ENCODE results near the gene PNPLA5. TPM values are rescaled to one million over a fixed set of nuclear protein-coding genes. Genes with fewer than 3 reads are reported as not detected.

The PNPLA5 gene
- total and polyA plus RNA-seq, 9 of the 15 experiments (the other 6 are each of a cell fraction or from before 2014, with no cell fraction given): not detected

DNA sequence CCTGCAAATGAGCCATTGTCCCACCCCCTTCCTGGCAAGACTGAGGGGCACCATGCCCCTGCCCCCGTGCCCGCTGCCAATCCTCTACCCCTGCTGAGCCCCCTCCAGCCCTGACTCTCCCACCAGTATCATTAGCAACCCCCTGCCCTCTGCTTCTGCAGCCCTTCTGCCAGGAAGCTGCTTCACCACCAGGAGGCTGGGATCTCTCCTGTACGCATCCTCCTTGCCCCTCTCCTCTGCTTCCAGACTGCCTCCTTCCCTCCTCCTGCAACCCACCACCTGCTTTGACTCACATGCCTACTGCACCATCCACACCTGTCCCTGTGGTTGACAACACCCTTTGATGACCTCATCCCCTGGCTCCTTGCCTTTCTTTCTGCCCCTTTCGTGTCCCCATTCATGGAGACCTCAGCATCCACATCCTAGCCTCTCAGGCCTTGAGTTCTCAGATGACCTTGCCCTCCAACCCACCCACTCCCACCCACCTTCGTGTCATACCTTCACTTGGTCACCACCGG is 18.4 kb upstream of the PNPLA5 start:
- no peak for FAIRE-seq
- Histone ChIP-seq H3K36me3 (ENCODE audit: control insufficient read depth, insufficient read depth, low read length) (no peaks in the 10 kb centered on the region), H3K27ac (ENCODE audit: extremely low read depth, low read depth, low read length) (no peak overlapping the region), H3K4me3 (no peak overlapping the region), H2AFZ (ENCODE audit: low read depth, low read length) (no peak overlapping the region), H4K20me1 (replicated peaks; ENCODE audit: control insufficient read depth, insufficient read depth, low read length) (no peaks in the 10 kb centered on the region), H3K9ac (ENCODE audit: insufficient read depth in 1 of 2, low read depth in 2 of 2, low read length in 2 of 2) (no peak overlapping the region), H3K79me2 (ENCODE audit: control insufficient read depth, insufficient read depth, low read length) (no peaks in the 10 kb centered on the region), H3K27me3 (ENCODE audit: control insufficient read depth in 2 of 2, insufficient read depth in 2 of 2, low read length in 2 of 2) (peaks cover 0 to 9% of the 10 kb centered on the region in 2 experiments; a peak in 1 of 5 replicates), H3K9me1 (ENCODE audit: control insufficient read depth, insufficient read depth, low read length) (no peaks in the 10 kb centered on the region), H3K9me3 (replicated peaks; ENCODE audit: control insufficient read depth, insufficient read depth, low read depth, low read length) (no peaks in the 10 kb centered on the region), H3K4me1 (replicated peaks in 1 of 2; ENCODE audit: control insufficient read depth in 2 of 2, insufficient read depth in 2 of 2, low read length in 2 of 2) (no peaks in the 10 kb centered on the region; a peak in 1 of 5 replicates), H3K4me2 (ENCODE audit: insufficient read depth, low read length) (no peak overlapping the region)
- no peak for DNase-seq (ENCODE audit: extremely low read depth in 1 of 4, low spot score in 3 of 4)
- CTCF ChIA-PET (ENCODE audit: low intra/inter-chr PET ratio): no interaction called here
- TF ChIP-seq HMG20B (CRISPR knock-in tag; IDR thresholded peaks at IDR 0.05) (no peak), SAFB (IDR thresholded peaks at IDR 0.05; ENCODE audit: borderline replicate concordance, low read depth, low read length) (no peak), ARID2 (IDR thresholded peaks at IDR 0.05) (no peak), SMAD3 (CRISPR knock-in tag; conservative IDR thresholded peaks at IDR 0.05) (no peak), ELF2 (CRISPR knock-in tag; IDR thresholded peaks at IDR 0.05) (no peak), KDM5B (IDR thresholded peaks at IDR 0.05; ENCODE audit: insufficient replicate concordance, low read depth, low read length) (no peak)
- TF ChIP-seq, protein P1, sequence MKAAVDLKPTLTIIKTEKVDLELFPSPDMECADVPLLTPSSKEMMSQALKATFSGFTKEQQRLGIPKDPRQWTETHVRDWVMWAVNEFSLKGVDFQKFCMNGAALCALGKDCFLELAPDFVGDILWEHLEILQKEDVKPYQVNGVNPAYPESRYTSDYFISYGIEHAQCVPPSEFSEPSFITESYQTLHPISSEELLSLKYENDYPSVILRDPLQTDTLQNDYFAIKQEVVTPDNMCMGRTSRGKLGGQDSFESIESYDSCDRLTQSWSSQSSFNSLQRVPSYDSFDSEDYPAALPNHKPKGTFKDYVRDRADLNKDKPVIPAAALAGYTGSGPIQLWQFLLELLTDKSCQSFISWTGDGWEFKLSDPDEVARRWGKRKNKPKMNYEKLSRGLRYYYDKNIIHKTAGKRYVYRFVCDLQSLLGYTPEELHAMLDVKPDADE (conservative IDR thresholded peaks at IDR 0.05; ENCODE audit: control insufficient read depth, low read depth, low read length): no peak
- 0% methylated on average over 2 of the region's 6 CpGs for WGBS (ENCODE audit: insufficient coverage, low coverage, missing lambda C conversion rate)
- POLR2A ChIA-PET: no interaction called here
- BruUV-seq (replicated peaks): no TSS peak
- intact Hi-C loops (cut with micrococcal nuclease): no loop called here
- no peak for ATAC-seq
- in situ Hi-C loops (cut with MboI): no loop called here
